GM21576 (cell line): ENCODE measurements around the gene RGS7.
"Not testable (repeated sequence)": the region's sequence is repeated elsewhere in the genome, so short reads cannot be mapped to it uniquely, and the experiment has no call there.

Source experiments
- ATAC-seq: cut with Tn5 transposase; IDR thresholded peaks from one replicate; pipeline ENCODE4 v1.9.1; 2021; ENCODE audit warnings: mild to moderate bottlenecking, moderate library complexity; ENCODE audit not compliant: unreplicated experiment

RGS7 gene

DNA sequence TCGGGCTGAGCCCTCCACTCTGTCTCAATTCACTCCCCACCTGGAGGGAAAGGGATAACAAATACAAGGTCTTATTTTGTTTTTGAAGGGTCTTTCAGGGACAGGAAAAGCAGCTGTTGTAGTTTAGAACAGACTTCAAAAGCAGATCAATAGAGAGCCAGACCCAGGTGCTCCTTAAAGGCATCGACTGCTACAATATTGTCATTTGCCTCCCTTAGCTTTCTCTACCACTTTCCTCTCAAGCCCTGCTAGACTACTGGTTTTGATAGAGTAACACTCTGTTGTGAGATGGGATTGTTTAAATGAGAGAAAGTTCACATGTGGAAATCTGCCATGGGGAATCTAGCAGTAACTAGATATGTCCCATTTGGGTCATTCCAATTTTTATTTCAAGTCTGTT is 24.0 kb downstream of the RGS7 start:
- ATAC-seq, result no peak

DNA sequence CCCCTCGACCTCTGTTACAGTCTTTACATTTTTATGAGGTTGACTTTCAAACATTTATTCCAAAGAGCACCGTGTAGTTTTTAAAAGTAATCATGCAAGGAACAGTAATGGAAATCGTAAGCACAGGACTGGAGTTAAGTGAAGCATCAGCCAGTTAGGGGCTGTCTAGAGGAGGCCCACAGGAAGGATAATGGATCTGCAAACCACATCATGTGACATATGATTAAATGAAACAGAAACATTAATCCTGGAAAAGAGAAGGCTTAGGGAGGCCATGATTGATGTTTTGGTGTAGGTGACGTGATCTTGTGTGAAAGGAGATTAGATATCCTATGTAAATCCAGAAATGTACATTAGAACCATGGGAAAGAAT is 25.0 kb downstream of the RGS7 start:
- ATAC-seq, result no peak

DNA sequence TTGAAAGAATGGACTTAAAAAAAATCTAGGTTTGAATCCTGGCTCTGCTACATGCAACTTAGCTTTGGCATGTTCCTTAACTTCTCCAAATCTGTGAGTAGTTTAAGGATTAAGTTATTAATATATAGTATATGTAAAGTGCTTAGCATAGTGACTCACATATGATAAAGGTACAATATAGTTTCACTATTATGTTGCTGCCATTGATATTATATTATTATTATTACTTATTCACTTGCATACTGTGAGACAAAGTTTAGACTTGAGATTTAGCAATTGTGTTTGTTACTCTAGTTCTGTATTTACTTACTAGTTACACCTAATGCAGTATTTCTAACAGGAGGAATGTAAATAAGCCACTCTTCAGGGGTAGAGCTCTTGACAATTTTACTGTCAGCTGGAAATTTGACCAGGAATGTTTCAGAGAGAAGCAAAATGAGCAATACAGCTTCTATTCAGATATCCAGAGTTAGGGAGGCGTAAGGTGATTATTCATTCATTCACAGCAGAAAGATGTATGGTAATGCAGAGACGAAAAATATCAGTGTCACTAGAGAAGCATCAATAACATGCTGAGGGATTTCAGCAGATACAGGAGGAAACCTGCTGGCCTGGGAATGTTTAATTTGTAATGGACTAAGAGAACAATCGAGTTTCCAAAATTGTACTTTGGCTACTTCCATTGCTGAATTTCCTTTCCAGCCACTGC is 25.5 kb downstream of the RGS7 start:
- no peak for ATAC-seq

DNA sequence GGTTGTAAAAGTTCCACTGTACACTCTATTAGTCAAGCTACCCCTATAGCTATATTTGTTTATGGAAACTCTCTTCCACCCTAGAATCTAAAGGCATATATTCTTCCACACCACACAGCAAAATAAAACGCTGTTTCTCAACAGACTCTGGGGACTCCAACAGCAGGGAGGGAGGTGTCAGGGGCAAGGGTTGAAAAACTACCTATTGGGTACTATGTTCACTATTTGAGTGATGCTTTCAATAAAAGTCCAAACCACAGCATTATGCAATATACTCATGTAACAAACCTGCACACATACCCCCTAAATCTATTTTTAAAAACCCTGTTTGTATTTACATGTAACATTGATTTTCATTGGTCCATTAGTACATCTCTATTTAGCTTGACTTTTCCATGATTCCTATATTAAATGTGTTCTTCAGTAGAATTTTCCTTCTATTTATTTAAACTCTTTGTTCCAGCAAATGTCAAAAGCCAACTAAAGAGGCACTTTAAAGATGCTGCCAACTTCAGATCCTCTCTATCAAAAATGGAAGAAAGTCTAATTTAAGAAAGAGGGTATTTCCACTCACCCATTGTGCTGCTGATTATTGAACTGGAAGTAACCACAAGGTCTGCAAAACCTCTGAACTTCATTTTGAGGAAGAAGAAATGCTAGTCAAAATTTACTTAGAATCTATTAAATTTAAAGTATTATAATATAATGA is 26.2 kb downstream of the RGS7 start:
- ATAC-seq, result peak; percentile 66

DNA sequence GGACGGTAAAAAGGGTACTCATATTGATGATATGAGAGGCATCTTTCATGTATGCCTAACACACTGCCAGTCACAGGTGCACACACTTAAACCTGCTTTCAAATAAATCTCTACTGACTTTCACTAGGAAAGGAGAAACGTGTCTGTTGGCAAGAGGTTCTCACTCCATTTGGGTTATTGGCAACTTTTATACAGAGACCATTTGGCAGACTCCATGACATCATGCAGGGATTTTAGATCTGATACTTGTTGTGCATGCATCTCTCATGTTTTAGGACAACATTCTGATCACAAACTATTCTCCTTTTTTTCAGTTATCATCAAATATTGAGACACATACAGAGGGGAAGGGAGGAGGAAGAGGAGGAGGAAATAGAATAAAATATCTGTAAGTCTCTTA is 31.5 kb downstream of the RGS7 start:
- ATAC-seq, result no peak

DNA sequence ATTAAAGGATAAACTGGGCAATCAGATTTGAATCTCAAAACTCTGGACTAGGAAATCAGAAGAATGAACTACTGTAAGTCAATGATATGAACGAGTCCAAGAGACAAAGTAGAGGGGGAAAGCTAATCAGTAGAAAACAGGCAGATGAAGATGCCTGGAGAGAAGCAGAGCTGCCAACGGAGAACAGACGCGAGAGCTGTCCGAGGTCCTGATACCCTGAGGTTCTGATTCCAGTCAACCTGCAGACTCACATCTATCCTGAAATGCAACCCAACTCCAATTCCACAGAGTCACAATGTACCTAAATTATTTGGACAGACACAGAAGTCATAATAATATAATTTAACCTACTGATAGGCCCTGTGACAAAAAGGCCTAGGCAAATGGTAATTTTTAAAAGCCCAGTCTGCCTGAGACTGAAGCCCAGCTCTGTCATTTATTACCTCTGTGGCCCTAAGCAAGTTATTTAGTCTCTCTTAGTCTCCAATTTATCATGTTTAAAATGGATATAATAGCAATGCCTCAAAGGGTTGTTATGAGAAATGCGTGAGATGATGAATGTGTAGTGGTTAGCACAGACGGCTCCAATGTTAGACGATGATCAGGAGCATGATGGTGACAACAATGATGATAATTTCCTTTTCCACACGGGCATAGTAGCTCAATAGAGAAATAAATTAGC is 33.4 kb downstream of the RGS7 start:
- no peak for ATAC-seq

DNA sequence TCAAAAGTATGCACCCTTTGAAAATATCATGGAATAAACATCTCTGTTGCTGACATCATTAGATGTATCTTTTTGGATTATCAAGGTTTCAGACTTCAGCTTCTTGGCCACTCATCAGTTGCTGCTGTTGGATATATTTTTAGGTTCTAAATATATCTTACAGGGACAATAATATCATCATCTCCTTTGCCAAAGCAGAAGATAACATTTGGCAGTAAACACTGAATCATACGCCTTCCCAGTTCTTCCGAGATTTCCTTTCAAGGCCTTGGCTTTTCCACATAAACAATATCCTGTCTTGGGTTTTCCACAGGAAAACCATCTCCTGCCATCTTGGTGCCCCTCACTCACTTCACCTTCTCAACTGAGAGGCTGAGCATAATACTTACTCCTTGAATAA is 39.3 kb downstream of the RGS7 start:
- no peak for ATAC-seq

DNA sequence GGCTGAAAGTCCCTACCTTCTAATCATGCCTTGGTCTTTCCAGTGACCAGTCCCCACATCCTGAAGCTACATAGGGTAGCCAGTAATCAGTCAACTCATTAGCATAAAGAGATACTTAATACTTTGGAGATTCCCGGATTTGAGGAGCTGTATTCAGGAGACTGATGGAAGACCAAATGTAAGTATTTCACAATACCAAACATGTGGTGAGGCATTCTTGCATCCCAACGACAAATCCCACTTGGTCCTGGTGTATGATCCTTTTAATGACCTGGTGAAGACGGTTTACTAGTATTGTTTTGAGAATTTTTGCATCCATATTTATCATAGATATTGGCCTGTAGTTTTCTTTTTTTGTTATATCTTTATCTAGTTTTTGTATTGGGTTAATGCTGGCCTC is 40.6 kb downstream of the RGS7 start:
- no peak for ATAC-seq

DNA sequence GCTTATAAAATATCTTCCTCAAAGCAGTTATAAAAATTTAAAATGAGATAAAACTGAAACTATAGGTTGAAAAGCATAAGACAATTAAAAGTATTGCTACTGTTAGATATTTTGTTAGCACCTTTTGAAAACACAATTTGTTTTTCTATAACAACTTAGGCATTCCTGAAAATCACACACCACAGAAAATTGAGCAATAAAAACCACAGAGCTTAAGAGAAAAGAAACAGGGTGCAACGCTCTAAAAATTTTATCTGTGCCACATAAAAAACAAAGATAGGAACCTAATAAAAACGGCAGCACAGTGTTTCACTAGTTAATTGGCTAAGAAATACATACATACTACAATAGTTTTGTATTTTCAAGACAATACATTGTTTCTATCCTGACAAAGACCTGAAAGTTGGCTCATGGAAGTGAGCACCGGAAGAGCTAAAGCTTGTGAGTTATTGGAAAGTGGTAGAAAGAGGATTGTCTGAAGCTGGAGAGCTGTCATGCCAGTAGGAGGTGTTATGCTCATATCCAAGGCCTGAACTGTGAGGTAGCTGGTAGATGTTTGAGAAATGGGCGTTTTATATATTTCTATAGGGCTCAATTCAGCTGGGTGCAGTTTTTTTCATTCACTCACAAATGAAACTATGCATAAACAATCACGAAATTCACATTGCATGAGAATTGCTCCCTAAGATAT is 45.8 kb downstream of the RGS7 start:
- ATAC-seq, result no peak

DNA sequence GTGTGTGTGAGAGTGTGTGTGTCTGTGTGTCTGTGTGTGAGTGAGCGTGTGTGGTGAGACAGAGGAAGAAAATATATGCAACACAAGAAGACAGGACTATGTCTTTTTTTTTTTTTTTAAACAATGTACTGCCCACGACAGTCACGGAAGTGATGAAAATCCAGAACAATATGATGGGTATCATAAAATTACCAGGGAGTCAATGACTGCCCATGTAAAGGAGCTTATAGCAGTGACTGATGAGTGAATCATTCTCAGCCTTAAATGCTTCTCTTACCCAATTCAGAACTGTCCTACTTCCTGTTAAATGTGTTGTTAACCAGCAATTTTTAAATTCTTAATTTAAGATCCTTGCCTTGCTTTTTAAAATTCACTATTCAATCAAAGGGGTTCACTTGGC is 46.6 kb downstream of the RGS7 start:
- ATAC-seq, result no peak

DNA sequence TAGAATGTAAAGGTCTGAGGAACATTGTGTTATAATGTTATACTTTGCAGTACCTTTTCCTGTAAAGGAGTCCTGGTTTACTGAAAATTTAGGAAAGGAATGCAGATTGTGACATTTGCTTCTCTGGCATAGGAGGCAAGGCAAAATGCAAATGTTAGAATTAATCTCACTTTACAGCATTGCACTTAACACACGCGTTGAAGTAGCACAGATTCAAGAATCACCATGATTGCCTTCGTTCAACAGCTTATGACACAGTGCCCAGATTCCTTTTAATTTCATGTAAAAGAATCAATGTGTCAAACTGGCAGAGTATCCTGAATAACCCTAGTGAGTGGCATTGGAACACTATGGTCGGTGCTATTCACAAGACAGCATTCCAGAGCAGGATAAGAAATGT is 47.4 kb downstream of the RGS7 start:
- ATAC-seq, result no peak

DNA sequence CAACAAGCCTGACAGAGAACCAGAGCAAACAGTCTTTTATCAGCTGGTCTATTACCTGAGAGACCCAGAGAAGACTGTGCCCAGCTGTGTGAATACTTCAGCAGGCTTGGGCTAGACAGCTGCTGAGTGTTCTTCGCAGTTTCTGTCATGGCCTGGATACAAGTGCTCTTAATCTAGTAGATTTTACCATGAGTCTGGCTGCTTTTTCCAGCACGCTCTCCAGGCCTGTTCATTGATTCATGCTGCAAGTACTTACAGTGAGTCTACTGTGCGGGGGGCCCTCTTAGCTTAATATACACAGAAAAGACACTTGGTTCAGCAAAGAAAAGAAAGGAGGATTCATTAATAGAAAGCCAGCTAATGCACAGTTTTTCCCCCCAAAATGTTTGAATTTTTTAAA is 48.5 kb downstream of the RGS7 start:
- no peak for ATAC-seq

DNA sequence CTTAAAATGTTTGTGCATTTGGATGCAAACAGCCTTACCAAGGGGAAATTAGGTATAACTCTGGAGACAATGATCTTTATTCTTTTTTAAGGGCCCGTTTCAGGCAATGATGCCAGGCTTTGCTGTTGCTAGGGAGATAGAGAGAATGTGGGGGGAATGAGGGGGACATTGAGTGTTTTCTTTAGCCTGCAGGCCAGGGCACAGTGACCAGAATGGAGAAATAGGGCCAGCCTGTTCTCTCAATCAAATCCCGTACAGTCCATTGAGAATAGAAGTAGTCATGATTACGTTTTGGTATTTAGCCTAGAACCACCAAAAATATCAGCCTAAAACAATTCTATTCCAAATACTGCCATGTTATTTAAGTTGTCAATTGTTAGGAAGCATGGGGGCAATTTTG is 49.0 kb downstream of the RGS7 start:
- ATAC-seq, result no peak

DNA sequence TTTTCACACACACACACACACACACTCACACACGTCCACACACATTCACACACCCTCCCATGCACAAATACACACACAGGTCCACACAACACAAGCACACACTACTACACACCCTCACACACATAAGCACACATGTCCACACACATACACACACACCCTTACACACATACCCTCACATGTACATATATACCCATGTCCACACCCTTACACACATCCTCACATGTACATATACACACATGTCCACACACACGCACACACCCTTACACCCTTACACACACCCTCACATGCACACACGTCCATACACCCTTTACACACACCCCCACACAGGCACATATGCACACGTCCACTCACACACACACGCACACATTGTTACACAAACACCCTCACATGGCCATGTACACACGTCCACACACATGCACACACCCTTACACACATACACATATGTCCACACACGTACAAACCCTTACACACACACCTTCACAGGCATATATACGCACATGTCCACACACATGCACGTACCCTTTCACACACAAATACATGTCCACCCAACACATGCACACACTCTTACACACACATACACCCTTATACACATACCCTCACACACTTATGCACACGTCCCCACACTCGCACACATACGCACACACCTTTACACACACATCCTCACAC is 50.7 kb downstream of the RGS7 start:
- no peak for ATAC-seq

DNA sequence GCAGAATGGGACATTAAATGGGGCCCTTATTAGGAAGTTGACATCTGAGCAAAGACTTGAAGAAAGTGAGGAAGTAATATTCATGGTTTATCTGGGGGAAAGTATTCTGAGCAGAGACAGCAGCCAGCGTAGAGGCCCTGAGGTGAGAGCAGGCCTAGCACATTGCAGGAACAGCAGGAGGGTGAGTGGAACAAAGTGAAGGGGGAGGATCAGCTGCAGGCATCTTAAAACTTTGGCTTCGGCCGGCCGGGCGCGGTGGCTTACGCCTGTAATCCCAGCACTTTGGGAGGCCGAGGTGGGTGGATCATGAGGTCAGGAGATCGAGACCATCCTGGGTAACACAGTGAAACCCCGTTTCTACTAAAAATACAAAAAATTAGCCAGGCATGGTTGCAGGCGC is 55.0 kb downstream of the RGS7 start:
- not testable (repeated sequence) for ATAC-seq

DNA sequence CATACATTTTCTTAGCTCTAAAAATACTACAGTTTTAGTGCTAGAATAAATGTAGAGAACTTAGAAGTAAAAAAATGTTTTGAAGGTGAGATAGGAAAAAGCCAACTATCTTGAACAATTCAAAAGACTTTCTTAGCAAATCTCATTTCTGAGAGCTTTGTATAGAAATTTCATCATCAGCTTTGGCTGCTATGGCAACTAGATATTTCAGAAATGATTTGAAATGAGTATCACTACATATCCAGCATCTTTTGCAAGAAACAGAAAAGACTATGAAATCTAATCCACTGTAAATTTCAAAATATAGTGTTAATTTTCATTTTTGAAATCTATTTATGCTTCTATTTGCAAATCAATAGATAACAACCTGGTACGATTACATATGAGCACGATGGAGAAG is 57.7 kb downstream of the RGS7 start:
- ATAC-seq, result no peak

DNA sequence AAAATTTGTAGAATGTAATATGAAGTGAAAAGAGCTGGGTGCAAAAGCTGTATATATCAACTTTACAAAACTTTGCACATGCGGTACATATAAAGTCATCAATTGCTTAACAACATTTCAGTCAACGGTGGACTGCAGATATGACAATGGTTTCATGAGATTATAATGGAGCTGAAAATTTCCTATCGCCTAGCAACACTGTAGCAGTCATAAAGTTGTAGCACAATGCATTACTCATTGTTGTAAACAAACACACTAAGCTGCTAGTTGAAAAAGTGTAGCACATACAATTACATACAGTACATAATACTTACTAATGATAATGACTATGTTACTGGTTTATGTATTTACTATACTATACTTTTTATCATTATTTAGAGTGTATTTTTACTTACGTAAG is 64.0 kb downstream of the RGS7 start:
- no peak for ATAC-seq

DNA sequence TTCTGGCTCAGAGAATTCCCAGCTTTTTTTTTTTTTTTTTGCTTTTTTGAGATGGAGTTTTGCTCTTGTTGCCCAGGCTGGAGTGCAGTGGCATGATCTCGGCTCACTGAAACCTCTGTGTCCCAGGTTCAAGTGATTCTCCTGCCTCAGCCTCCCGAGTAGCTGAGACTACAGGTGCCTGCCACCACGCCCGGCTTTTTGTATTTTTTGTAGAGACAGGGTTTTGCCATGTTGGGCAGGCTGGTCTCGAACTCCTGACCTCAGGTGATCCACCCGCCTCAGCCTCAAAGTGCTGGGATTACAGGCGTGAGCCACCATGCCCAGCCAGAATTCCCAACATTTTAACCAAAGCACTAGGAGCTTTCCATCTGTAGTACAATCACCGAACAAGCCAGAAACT is 65.5 kb downstream of the RGS7 start:
- ATAC-seq, result not testable (repeated sequence)

DNA sequence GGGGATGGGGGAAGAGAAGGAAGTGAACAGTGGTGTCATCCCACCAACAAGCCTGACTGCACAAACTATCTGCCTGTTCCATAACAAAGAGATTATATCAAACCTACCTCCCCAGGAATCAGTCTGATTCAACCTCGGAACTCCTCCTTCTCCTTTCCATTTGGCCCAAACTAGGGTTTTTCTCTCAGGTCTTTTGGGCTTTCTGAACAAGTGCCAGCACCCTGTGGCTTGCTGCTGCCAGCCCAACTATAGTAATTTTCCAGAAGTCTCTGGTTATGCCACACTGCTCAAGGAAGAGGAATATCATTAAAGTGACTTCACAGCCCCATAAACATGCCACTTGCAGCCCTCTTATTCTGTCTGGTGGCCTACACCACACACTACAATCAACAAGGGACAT is 70.5 kb downstream of the RGS7 start:
- ATAC-seq, result no peak

DNA sequence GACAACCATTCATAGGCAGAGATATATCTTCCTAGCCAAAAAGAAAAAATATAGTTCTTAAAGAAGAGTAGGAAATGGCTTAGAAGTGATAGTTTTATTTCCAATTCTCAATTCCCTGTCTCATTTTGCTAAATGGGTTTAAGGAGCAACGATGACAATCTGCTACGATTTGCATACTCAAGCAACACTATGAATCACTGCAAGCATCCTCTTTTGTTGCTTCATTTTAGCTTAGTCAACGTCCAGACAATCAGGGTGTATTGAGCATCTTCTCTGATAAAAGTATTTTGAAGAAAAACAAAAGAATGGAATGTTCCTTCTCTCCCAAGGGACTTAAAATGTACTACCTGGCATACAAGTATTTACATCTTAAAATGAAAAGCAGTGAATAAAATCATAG is 80.6 kb downstream of the RGS7 start:
- ATAC-seq, result no peak

DNA sequence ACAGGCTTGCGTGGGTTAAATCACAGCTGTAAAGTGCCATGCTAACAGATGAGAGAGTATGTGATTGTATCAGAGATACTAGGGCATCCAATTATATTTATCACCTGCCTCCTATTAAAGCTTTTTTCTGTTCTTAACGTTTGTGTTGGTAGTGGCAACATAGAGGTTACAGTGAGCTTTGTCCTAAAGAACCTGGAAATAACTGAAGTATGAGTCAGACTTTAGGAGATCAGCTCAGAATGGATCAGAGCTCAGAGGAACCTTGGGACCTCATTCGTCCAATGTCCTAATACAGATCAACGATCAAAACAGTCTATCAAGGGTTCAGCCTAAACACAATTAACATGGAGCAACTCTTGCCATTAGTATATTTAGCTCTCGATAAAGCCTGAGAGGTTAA is 81.0 kb downstream of the RGS7 start:
- ATAC-seq, result no peak
